ENCODE data around the gene GTF2E1.

Gene GTF2E1

GRCh38 chr3:120766576-120766975 is 24.0 kb downstream of the GTF2E1 start:
- DNase-seq (ENCODE audit: low read depth): no peak

GRCh38 chr3:120767106-120767505 is 24.6 kb downstream of the GTF2E1 start:
- no peak for TF ChIP-seq CTCF (IDR thresholded peaks at IDR 0.05; ENCODE audit: insufficient read depth, low read depth, low read length, missing control alignments)
- no peak for DNase-seq (ENCODE audit: low read depth)

More at GRCh38 chr3:120766576-120766975, 24.0 kb downstream of the GTF2E1 start:
- no peak for TF ChIP-seq CTCF (IDR thresholded peaks at IDR 0.05; ENCODE audit: insufficient read depth, low read depth, low read length, missing control alignments)
- H3K4me3 ChIP-seq (ENCODE audit: low read depth, low read length): no peak overlapping the region

GRCh38 chr3:120769436-120769835 is 26.9 kb downstream of the GTF2E1 start:
- no peak for DNase-seq (ENCODE audit: low read depth)
- TF ChIP-seq CTCF (IDR thresholded peaks at IDR 0.05; ENCODE audit: insufficient read depth, low read depth, low read length, missing control alignments): no peak
- H3K4me3 ChIP-seq (ENCODE audit: low read depth, low read length): no peak overlapping the region

More at GRCh38 chr3:120767106-120767505, 24.6 kb downstream of the GTF2E1 start:
- H3K4me3 ChIP-seq (ENCODE audit: low read depth, low read length): no peak overlapping the region

- DNase-seq (ENCODE audit: low read depth): no peak
- no peak for TF ChIP-seq CTCF (IDR thresholded peaks at IDR 0.05; ENCODE audit: insufficient read depth, low read depth, low read length, missing control alignments)
- no peak overlapping the region for H3K4me3 ChIP-seq (ENCODE audit: low read depth, low read length)
These were observed 28.3 kb downstream of the GTF2E1 start for GRCh38 chr3:120770891-120771290.

- no peak for TF ChIP-seq CTCF (IDR thresholded peaks at IDR 0.05; ENCODE audit: insufficient read depth, low read depth, low read length, missing control alignments)
- DNase-seq (ENCODE audit: low read depth): no peak
- H3K4me3 ChIP-seq (ENCODE audit: low read depth, low read length): no peak overlapping the region
These were observed 29.5 kb downstream of the GTF2E1 start for GRCh38 chr3:120772081-120772480.

- TF ChIP-seq CTCF (IDR thresholded peaks at IDR 0.05; ENCODE audit: insufficient read depth, low read depth, low read length, missing control alignments): no peak
- no peak overlapping the region for H3K4me3 ChIP-seq (ENCODE audit: low read depth, low read length)
- DNase-seq (ENCODE audit: low read depth): peak; percentile 41
These were observed 31.4 kb downstream of the GTF2E1 start for GRCh38 chr3:120773932-120774331.

GRCh38 chr3:120775411-120775810 is 32.9 kb downstream of the GTF2E1 start:
- TF ChIP-seq CTCF (IDR thresholded peaks at IDR 0.05; ENCODE audit: insufficient read depth, low read depth, low read length, missing control alignments): no peak
- H3K4me3 ChIP-seq (ENCODE audit: low read depth, low read length): no peak overlapping the region
- no peak for DNase-seq (ENCODE audit: low read depth)

Measured in GM12865 (cell line).